Breast epithelium (tissue), 3 donors: ENCODE measurements around the gene NRBF2.
"Not testable (repeated sequence)": the region's sequence is repeated elsewhere in the genome, so short reads cannot be mapped to it uniquely, and the experiment has no call there.

Source experiments
- CTCF ChIP-seq, 3 donors: fragments of 450-650 bp; IDR thresholded peaks; one replicate each; pipeline ENCODE4 v1.5.1; 2016 to 2017; ENCODE audit warnings: antibody characterized with exemption in 3 of 3, mild to moderate bottlenecking in 3 of 3, moderate library complexity in 3 of 3
- POLR2AphosphoS5 ChIP-seq, 3 donors: sonication (generic); formaldehyde crosslinking; IDR thresholded peaks; one replicate each; pipeline ENCODE4 v1.6.1; 2017; ENCODE audit warnings: antibody characterized with exemption in 3 of 3

DNA sequence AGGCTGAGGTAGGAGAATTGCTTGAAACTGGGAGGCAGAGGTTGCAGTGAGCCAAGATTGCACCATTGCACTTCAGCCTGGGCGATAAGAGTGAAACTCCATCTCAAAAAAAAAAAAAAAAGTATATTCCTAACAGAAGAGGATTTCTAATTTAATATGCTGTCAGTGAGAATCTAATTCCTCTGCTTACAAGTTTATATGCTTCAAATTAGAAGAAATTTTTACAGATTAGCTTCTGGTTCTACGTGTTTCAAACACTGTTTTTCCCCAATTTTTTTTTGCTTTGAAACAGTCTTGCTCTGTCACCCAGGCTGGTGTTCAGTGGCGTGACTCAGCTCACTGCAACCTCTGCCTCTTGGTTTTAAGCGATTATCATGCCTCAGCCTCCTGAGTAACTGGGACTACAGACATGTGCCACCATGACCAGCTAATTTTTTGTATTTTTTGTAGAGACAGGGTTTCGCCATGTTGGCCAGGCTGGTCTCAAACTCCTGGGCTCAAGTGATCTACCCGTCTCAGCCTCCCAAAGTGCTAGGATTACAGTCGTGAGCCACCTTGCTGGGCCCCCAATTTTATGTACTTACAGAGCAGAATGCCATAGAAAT is 30.7 kb upstream of the NRBF2 start:
- not testable (repeated sequence) for TF ChIP-seq POLR2AphosphoS5, CTCF (IDR thresholded peaks at IDR 0.05)
